GM23248 (cell line): ENCODE measurements around the gene MBD4. TPM values are rescaled to one million over a fixed set of nuclear protein-coding genes. Genes with fewer than 3 reads are reported as not detected.
A peak's percentile ranks its signal among the peaks of the same experiment; 100 is the strongest.

Experiments used
- DNase-seq: peaks from one replicate; pipeline ENCODE4 v3.0.0-alpha.2; 2015
- H2AFZ ChIP-seq: fragments of 200-600 bp; sonication (generic); 2 replicates; pipeline ENCODE4 v1.6.1; 2016; ENCODE audit warnings: antibody characterized with exemption
- H3F3A ChIP-seq: fragments of 200-600 bp; sonication (generic); 2 replicates; pipeline ENCODE4 v1.6.1; 2016; ENCODE audit warnings: mild to moderate bottlenecking, antibody characterized with exemption, mixed run types; ENCODE audit not compliant: insufficient read depth
- H3K27ac ChIP-seq: fragments of 200-600 bp; sonication (generic); 2 replicates; pipeline ENCODE4 v1.5.1; 2016; ENCODE audit warnings: mild to moderate bottlenecking
- H3K27me3 ChIP-seq: fragments of 200-600 bp; sonication (generic); replicated peaks from 2 replicates; pipeline ENCODE4 v1.6.1; 2016; ENCODE audit warnings: mild to moderate bottlenecking; ENCODE audit not compliant: insufficient read depth
- H3K36me3 ChIP-seq: fragments of 200-600 bp; sonication (generic); 2 replicates; pipeline ENCODE4 v1.6.1; 2016; ENCODE audit warnings: low read depth, mild to moderate bottlenecking
- H3K4me1 ChIP-seq: fragments of 200-600 bp; sonication (generic); 2 replicates; pipeline ENCODE4 v1.6.1; 2016; ENCODE audit warnings: mild to moderate bottlenecking; ENCODE audit not compliant: insufficient read depth
- H3K4me2 ChIP-seq: fragments of 200-600 bp; sonication (generic); one replicate; pipeline ENCODE4 v1.6.1; 2016; ENCODE audit warnings: mild to moderate bottlenecking; ENCODE audit not compliant: unreplicated experiment
- H3K4me3 ChIP-seq: fragments of 200-600 bp; sonication (generic); 2 replicates; pipeline ENCODE4 v1.5.1; 2016; ENCODE audit warnings: mild to moderate bottlenecking
- H3K79me2 ChIP-seq: fragments of 200-600 bp; sonication (generic); 2 replicates; pipeline ENCODE4 v1.6.1; 2016; ENCODE audit warnings: mild to moderate bottlenecking; ENCODE audit not compliant: insufficient read depth
- H3K9ac ChIP-seq: fragments of 200-600 bp; sonication (generic); 2 replicates; pipeline ENCODE4 v1.6.1; 2016; ENCODE audit warnings: mild to moderate bottlenecking
- H3K9me2 ChIP-seq: fragments of 200-600 bp; sonication (generic); 2 replicates; pipeline ENCODE4 v1.6.1; 2016; ENCODE audit warnings: mixed run types, mild to moderate bottlenecking, moderate library complexity; ENCODE audit not compliant: insufficient read depth
- H3K9me3 ChIP-seq: fragments of 200-600 bp; sonication (generic); one replicate; pipeline ENCODE4 v1.6.1; 2017; ENCODE audit warnings: low read depth
- H4K20me1 ChIP-seq: fragments of 200-600 bp; sonication (generic); 2 replicates; pipeline ENCODE4 v1.6.0; 2016; ENCODE audit not compliant: insufficient read depth
- EZH2 ChIP-seq: fragments of 200-600 bp; sonication (generic); IDR thresholded peaks from 2 replicates; pipeline ENCODE4 v1.6.1; 2018; ENCODE audit warnings: antibody characterized with exemption, mild to moderate bottlenecking; ENCODE audit not compliant: insufficient read depth, poor library complexity, severe bottlenecking
- EZH2phosphoT487 ChIP-seq: fragments of 200-600 bp; sonication (generic); IDR thresholded peaks from 2 replicates; pipeline ENCODE4 v1.6.1; 2018; ENCODE audit warnings: antibody characterized with exemption, moderate library complexity, mild to moderate bottlenecking, low read depth; ENCODE audit not compliant: insufficient read depth
- WGBS, 2 experiments: methylation state at CpG; one replicate each; pipeline ENCODE4 v1.1.6; 2015 to 2017; ENCODE audit warnings: low lambda C conversion rate in 2 of 2, low coverage in 1 of 2; ENCODE audit errors: missing lambda C conversion rate in 2 of 2; 5-methylcytosine and 5-hydroxymethylcytosine counted together
- in situ Hi-C: fragments of 300-500 bp; cut with MboI; formaldehyde crosslinking; loops from 2 replicates; pipeline ENCODE4 v1.15.0; 2020
- polyA plus RNA-seq: library from polyadenylated mRNA; unstranded; fragments of >200 nt; fragmentation: Nextera tagmentation; extraction: Ambion mirVana; gene quantifications from 2 replicates; pipeline ENCODE4 v1.2.1, GENCODE V29; 2016
- total RNA-seq: library from RNA; depleted of rRNA; stranded (reverse); fragments of >200 nt; shearing (Covaris generic); gene quantifications from 2 replicates; pipeline ENCODE4 v1.2.3, GENCODE V29; 2014

Gene MBD4
- total and polyA plus RNA-seq, 2 experiments from 2014 or later: 27.2 to 36.8 TPM

DNA sequence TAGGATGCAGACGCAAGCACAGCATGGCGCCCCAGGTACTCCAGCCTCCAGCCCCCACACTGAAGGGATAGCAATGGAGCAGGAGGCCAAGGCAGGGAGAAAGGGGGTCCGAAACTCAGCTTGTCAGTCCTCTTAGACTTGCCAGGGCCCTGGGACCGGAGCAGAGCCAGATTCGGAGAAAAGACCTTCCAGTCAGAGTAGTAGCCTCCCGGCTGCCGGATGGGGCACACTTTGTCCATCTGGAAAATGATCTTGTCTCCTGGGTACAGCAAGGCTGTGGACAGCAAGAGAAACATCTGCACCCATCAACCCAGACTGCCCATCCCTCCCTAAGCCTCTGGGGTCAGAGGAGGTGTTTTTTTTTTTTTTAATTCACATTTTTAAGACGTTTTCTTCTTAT, 35.6 kb downstream of the MBD4 start:
- no peak overlapping the region for H3K4me3 ChIP-seq
- no peaks in the 10 kb centered on the region for H3K9me3 ChIP-seq
- H4K20me1 ChIP-seq: no peaks in the 10 kb centered on the region
- H3K9ac ChIP-seq: no peak overlapping the region
- H3K9me2 ChIP-seq: no peaks in the 10 kb centered on the region
- DNase-seq: no peak
- no peaks in the 10 kb centered on the region for H3K27me3 ChIP-seq
- no peak overlapping the region for H2AFZ ChIP-seq
- H3K4me1 ChIP-seq: no peaks in the 10 kb centered on the region
- in situ Hi-C loops: no loop called here
- H3K79me2 ChIP-seq: peaks cover 1% of the 10 kb centered on the region
- no peak overlapping the region for H3K4me2 ChIP-seq
- no peaks in the 10 kb centered on the region for H3F3A ChIP-seq
- TF ChIP-seq EZH2: no peak
- TF ChIP-seq EZH2phosphoT487: no peak
- 59 to 61% methylated on average over 8 of the region's 8 CpGs for WGBS, 2 experiments
- H3K27ac ChIP-seq: no peak overlapping the region
- no peaks in the 10 kb centered on the region for H3K36me3 ChIP-seq

DNA sequence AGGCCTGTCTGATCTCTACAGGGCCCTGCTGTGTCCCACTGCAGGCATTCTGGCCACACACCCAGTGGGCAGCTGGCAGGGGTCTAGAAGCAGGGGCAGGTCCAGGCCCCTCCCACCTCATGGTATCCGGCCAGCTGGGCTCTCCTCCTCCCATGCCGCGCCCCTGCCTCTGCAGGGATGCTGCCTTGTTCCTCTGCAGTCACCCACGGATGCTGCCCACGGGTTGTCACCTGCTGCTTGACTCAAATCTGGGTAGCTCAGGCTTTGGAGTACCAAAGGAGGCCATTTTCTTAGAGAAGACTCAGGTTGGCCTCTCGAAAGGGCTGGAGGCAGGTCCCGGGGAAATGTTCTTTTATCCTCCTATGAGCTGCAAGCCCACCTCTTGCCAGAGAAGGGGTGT, 36.3 kb downstream of the MBD4 start:
- H3K79me2 ChIP-seq: peaks cover 8% of the 10 kb centered on the region
- H3K4me2 ChIP-seq: no peak overlapping the region
- H2AFZ ChIP-seq: no peak overlapping the region
- no peak overlapping the region for H3K9ac ChIP-seq
- no peaks in the 10 kb centered on the region for H3K9me3 ChIP-seq
- H3K36me3 ChIP-seq: no peaks in the 10 kb centered on the region
- H3K4me1 ChIP-seq: 0 out of 2 replicates have a peak, but pooled peaks cover under 1% of the 10 kb centered on the region
- no peaks in the 10 kb centered on the region for H4K20me1 ChIP-seq
- no peak overlapping the region for H3K4me3 ChIP-seq
- in situ Hi-C loops: no loop called here
- no peaks in the 10 kb centered on the region for H3K27me3 ChIP-seq
- no peaks in the 10 kb centered on the region for H3F3A ChIP-seq
- H3K27ac ChIP-seq: no peak overlapping the region
- no peak for DNase-seq
- H3K9me2 ChIP-seq: no peaks in the 10 kb centered on the region
- no peak for TF ChIP-seq EZH2phosphoT487
- no peak for TF ChIP-seq EZH2
- WGBS, 2 experiments: 52 to 59% methylated on average over 7 of the region's 7 CpGs

DNA sequence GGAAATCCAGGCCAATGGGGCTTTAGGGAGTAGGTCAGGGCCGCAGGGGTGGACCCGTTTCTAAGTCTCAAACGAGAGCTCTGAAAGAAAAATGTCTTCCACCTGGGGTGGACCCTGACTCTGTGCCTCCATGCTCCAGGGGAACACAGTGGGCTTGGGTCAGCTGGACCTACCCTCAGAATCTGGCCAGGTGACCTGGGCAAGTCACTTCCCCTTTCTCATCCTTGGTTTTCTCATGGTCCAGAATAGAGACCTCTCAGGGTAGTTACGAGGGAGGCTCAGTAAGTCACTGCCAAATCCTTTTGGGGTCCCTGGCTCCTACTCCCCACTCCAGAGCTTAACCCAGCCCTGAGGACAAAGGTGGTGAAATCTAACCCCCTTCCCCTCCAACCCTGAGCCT, 37.1 kb downstream of the MBD4 start:
- Histone ChIP-seq H3K4me1 (peaks cover 6% of the 10 kb centered on the region; the same call in 1 of the 2 replicates), H3K9me3 (no peaks in the 10 kb centered on the region), H3K4me3 (no peak overlapping the region), H3K4me2 (no peak overlapping the region), H3K27ac (no peak overlapping the region), H2AFZ (no peak overlapping the region), H3K9ac (no peak overlapping the region), H3F3A (no peaks in the 10 kb centered on the region), H3K27me3 (no peaks in the 10 kb centered on the region), H3K79me2 (peaks cover 16% of the 10 kb centered on the region), H3K36me3 (no peaks in the 10 kb centered on the region), H3K9me2 (no peaks in the 10 kb centered on the region), H4K20me1 (0 out of 2 replicates have a peak, but pooled peaks cover 1% of the 10 kb centered on the region)
- DNase-seq: no peak
- TF ChIP-seq EZH2phosphoT487: no peak
- TF ChIP-seq EZH2: no peak
- WGBS, 2 experiments: 91 to 95% methylated on average over 4 of the region's 4 CpGs
- in situ Hi-C loops: no loop called here

- Histone ChIP-seq H3K36me3 (no peaks in the 10 kb centered on the region), H2AFZ (no peak overlapping the region), H4K20me1 (0 out of 2 replicates have a peak, but pooled peaks cover 5% of the 10 kb centered on the region), H3K27me3 (no peaks in the 10 kb centered on the region), H3K9me3 (no peaks in the 10 kb centered on the region), H3K27ac (no peak overlapping the region), H3F3A (no peaks in the 10 kb centered on the region), H3K79me2 (peaks cover 20% of the 10 kb centered on the region), H3K4me2 (no peak overlapping the region), H3K4me3 (no peak overlapping the region), H3K9ac (no peak overlapping the region), H3K4me1 (peaks cover 6% of the 10 kb centered on the region; the same call in 1 of the 2 replicates), H3K9me2 (no peaks in the 10 kb centered on the region)
- DNase-seq: no peak
- TF ChIP-seq EZH2phosphoT487 (no peak), EZH2 (no peak)
- in situ Hi-C loops: no loop called here
- WGBS, 2 experiments: 46 to 52% methylated on average over 7 of the region's 7 CpGs
These were observed 37.5 kb downstream of the MBD4 start for GRCh38 chr3:129402210-129402609.

DNA sequence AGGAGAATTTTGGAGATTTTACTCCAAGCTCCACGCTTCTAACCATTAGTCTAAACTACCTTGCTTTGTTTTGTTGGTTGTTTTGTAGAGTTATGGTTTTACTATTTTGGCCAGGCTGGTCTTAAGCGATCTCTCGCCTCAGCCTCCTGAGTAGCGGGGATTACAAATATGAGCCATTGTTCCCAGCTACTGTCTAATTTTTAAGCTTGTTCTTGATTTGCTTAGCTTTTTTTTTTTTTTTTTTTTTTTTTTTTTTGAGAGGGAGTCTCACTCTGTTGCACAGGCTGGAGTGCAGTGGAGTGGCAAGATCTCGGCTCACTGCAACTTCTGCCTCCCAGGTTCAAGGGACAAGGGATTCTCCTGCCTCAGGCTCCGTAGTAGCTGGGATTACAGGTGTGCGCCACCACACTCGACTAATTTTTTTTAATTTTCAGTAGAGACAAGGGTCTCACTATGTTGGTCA, 39.8 kb downstream of the MBD4 start:
- H3K36me3 ChIP-seq: no peaks in the 10 kb centered on the region
- no peaks in the 10 kb centered on the region for H3F3A ChIP-seq
- peak overlapping the region; percentile 96 for H3K9ac ChIP-seq
- peaks cover 43% of the 10 kb centered on the region for H3K79me2 ChIP-seq
- 46 to 47% methylated on average over 8 of the region's 8 CpGs for WGBS, 2 experiments
- no peaks in the 10 kb centered on the region for H3K9me2 ChIP-seq
- no peak for DNase-seq
- peak overlapping the region; percentile 98 for H3K4me3 ChIP-seq
- no peaks in the 10 kb centered on the region for H3K9me3 ChIP-seq
- 0 out of 2 replicates have a peak, but pooled peaks cover 5% of the 10 kb centered on the region for H4K20me1 ChIP-seq
- H3K27ac ChIP-seq: peak overlapping the region; percentile 72
- H3K4me2 ChIP-seq: peak overlapping the region; percentile 94
- no peaks in the 10 kb centered on the region for H3K27me3 ChIP-seq
- H2AFZ ChIP-seq: peak overlapping the region; percentile 92
- H3K4me1 ChIP-seq: peaks cover 6% of the 10 kb centered on the region; the same call in 1 of the 2 replicates
- in situ Hi-C loops: no loop called here
- TF ChIP-seq EZH2phosphoT487: no peak
- TF ChIP-seq EZH2: no peak
